ENCODE results near the gene MMADHC. TPM values are rescaled to one million over a fixed set of nuclear protein-coding genes. Genes with fewer than 3 reads are reported as not detected.

MMADHC gene
- total and polyA plus RNA-seq, 9 of the 15 experiments (the other 6 are each of a cell fraction or from before 2014, with no cell fraction given), result 187 to 850 (median 271) TPM

DNA sequence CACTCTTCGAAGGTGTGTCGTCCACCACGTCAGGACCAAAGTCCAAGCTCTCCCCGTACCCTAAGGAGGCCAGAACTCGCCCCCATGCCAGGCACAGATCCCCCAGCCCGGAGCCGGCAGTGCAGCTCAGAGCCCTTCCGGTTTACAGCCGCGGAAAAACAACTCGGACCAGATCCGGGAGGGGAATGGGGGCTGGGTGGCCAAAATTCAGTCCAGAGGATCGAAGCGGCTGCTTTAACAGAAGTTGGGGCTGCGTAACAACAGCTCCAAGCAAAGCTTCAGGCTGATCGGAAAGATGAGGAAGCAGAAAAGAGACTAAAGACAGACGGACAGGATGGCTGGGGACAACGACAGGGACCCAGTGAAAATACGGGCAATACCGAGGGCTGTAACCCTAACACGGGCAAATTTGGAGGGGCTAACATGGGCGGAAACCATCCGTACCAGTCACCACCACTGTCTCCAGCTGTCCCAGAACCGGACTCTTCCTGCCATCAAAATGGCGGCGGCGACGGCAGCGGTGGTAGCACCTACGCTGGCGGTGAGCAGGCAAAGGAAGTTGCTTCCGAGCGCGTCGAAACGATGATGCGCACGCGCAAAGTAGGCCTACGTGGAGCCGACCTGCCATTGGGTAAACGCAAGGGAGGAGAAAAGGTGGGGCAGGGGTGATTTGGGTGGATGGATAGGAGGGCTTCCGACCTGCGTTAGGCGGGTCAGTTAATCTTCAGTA is at the start of gene MMADHC (continued):
- TF ChIP-seq AFF1 (IDR thresholded peaks at IDR 0.05; ENCODE audit: low read depth in 1 of 2, partially characterized antibody in 2 of 2) (peak in 1 of 2 experiments; percentile 87), KDM4B (IDR thresholded peaks at IDR 0.05; ENCODE audit: borderline replicate concordance in 2 of 2, low read depth in 1 of 2) (peak in 1 of 2 experiments; percentile 70; a peak in 2 of 4 replicates), ZFX (CRISPR knock-in tag; IDR thresholded peaks at IDR 0.05) (peak; percentile 72), FUS (optimal IDR thresholded peaks at IDR 0.05; ENCODE audit: low read depth, low read length) (no peak), ZBTB17 (CRISPR knock-in tag; IDR thresholded peaks at IDR 0.05) (peak; percentile 99), XRCC5 (IDR thresholded peaks at IDR 0.05; ENCODE audit: low read depth, low read length) (peak; percentile 88), ARID4B (CRISPR knock-in tag; IDR thresholded peaks at IDR 0.05) (peak; percentile 67), ZNF696 (CRISPR knock-in tag; conservative IDR thresholded peaks at IDR 0.05) (no peak), CBX5 (IDR thresholded peaks at IDR 0.05; ENCODE audit: borderline replicate concordance, low read depth) (0 out of 2 replicates have a peak, but pooled peaks have one; percentile 43), POLR2B (IDR thresholded peaks at IDR 0.05; ENCODE audit: low read depth, partially characterized antibody) (peak; percentile 98), DNMT1 (IDR thresholded peaks at IDR 0.05) (peak; percentile 57; the same call in 1 of the 2 replicates), ZNF431 (CRISPR knock-in tag; IDR thresholded peaks at IDR 0.05) (0 out of 2 replicates have a peak, but pooled peaks have one; percentile 29), MAZ (CRISPR knock-in tag; conservative IDR thresholded peaks at IDR 0.05 in 1 of 2, IDR thresholded peaks at IDR 0.05 in 1 of 2) (peak; percentile 75 to 79; a peak in 3 of 4 replicates), NFRKB (IDR thresholded peaks at IDR 0.05; ENCODE audit: low read depth) (peak; percentile 100), ERF (CRISPR knock-in tag; IDR thresholded peaks at IDR 0.05) (peak; percentile 50; the same call in 1 of the 2 replicates), BCOR (IDR thresholded peaks at IDR 0.05) (peak; percentile 56)
- TF ChIP-seq, protein P1, sequence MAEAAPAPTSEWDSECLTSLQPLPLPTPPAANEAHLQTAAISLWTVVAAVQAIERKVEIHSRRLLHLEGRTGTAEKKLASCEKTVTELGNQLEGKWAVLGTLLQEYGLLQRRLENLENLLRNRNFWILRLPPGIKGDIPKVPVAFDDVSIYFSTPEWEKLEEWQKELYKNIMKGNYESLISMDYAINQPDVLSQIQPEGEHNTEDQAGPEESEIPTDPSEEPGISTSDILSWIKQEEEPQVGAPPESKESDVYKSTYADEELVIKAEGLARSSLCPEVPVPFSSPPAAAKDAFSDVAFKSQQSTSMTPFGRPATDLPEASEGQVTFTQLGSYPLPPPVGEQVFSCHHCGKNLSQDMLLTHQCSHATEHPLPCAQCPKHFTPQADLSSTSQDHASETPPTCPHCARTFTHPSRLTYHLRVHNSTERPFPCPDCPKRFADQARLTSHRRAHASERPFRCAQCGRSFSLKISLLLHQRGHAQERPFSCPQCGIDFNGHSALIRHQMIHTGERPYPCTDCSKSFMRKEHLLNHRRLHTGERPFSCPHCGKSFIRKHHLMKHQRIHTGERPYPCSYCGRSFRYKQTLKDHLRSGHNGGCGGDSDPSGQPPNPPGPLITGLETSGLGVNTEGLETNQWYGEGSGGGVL (CRISPR knock-in tag; IDR thresholded peaks at IDR 0.05), result no peak

Measured in K562 (cell line).